Inflammatory macrophage treated with lipopolysaccharide for 4 hours (primary cell): ENCODE results near the gene PHOX2A.

Experiments
- DNase-seq: peaks from one replicate; pipeline ENCODE4 v3.0.0-alpha.2; 2020

PHOX2A gene

DNA sequence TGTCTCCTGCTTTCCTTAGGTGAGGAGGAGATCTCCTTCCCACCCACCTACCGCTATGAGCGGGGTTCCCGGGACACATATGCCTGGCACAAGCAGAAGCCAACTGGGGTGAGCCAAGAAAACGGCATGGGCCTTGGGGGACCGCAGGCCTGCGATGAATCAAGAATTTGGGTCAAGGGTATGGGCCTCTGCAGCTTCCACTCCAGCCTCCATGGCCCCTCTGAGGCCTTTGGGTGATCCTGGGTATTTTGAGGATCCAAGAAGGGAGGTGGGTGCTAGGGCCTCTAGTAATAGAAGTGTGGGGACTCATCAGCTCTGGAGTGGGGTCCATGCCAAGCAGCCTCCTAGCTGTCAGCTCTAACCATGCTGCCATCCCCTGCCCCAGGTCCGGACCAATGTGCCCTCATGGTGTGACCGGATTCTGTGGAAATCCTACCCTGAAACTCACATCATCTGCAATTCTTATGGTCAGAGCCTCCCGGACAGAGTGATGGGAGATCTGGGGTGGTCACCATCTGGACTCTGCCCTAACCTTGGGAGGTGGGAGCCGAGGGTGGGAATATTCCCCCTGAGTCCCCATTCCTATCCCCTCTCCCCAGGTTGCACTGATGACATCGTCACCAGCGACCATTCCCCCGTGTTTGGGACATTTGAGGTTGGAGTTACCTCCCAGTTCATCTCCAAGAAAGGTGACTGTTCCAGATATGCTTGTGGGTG lies 10.8 kb downstream of the PHOX2A start:
- no peak for DNase-seq

- DNase-seq, result no peak
Observed at GRCh38 chr11:72232260-72233055, 11.5 kb downstream of the PHOX2A start.

- no peak for DNase-seq
Observed at GRCh38 chr11:72231396-72232259, 12.3 kb downstream of the PHOX2A start.

GRCh38 chr11:72230764-72231365 lies 13.1 kb downstream of the PHOX2A start:
- no peak for DNase-seq

GRCh38 chr11:72229925-72230763 lies 13.8 kb downstream of the PHOX2A start:
- DNase-seq, result no peak

DNA sequence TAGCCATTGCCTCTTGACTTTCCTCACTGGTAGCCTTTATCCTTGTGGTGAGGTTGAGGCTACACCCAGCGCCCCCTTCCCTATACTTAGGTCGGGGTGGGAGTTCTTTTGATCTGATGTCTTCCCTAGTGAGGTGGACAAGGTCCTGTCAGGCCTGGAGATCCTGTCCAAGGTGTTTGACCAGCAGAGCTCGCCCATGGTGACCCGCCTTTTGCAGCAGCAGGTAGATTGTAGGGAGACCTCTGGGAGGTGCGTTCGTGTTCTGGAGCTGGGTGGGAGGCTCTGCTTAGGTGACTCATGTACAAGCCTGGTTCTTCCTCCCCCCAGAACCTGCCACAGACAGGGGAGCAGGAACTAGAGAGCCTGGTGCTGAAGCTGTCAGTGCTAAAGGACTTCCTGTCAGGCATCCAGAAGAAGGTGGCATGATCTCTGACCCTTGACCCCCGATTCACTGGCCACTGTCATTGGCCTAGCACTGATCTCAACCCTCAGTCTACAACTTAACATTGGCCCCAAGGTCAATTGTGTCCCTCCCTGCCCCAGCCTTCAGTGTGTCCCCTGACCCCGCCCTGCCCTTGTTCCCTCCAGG lies 14.5 kb downstream of the PHOX2A start:
- DNase-seq, result no peak

- no peak for DNase-seq
Observed at GRCh38 chr11:72228844-72229231, 15.1 kb downstream of the PHOX2A start.

DNA sequence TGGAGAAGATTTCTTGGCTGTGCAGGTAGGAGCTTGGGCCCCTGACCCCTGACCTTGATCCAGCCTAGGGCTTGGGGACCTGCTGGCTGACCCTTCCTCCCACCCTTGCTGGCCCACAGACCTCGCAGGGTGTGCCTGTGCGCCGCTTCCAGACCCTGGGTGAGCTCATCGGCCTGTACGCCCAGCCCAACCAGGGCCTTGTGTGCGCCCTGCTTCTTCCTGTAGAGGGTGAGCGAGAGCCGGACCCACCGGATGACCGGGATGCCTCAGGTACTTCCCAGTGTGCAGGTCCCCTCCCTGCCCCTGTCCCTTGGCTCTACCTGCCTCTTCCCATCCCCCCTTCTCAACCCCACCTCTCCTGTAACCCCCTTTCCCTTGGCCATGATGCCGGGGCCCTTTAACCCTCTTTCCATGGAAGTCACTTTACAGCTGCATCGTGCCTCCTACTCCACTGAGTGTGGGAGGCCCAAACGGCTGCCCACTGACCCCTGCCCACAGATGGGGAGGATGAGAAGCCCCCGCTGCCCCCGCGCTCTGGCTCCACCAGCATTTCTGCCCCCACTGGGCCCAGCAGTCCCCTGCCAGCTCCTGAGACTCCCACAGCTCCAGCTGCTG lies 15.6 kb downstream of the PHOX2A start:
- DNase-seq, result no peak

DNA sequence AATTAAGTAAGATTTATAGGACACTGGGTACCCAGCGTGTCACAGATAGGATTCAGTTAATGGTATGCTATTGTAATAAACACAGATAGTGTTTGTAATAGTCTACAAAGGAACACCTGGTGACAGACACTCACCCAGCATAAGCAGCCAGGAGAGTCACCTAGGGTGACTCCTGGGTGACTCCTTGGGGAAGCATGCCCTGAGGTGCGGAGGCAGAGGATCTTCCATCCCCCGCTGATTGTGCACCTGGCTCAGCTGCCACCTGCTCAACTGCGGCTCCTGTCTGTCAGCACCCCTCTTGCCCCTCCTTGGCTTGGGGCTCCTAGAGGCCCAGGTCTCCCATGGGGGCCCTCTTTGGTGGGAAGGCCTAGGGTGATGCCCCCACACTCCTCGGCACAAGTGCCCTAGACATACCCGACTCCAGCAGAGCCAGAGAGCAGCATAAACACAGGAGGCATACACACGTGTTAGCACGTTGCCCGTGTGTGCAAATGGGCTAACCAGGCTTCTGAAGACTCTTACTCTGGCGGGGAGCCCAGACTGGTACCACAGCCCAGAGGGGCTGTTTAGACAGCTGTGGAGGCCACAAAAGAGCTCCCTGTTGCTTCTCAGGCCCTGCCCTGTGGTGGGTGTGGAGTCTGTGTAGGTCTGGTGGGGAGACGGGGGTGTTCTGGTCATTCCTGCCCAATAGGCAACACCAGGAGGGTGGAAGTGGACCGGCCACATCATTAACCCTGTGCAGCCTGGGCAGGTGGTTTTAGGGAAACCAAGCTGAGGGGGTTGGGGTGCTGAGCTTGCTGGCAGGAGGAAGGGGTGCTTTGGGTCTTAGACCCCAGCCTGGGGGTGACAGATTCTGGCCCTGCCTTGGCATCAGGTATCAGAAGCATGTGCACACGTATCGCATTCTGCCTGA lies 16.4 kb downstream of the PHOX2A start:
- no peak for DNase-seq

DNA sequence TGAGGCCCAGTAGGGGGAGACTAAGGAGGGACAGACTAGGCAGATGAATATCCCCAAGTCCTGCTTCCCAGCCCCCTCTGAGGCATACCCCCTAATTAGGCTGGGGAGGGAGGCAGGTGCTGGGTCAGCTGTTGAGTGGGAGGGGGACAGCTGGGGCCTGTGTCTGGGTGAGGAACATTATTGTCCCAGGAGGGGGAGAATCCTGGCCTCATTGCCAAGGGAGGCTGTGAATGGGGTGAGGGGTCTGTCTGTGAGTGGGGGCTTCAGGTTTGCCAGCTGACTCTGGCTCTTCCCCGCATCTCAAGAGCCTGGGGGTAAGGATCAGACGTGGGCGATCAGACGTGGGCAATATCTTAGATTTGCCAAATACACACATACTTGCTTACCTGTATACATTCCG lies 17.3 kb downstream of the PHOX2A start:
- DNase-seq, result no peak

DNA sequence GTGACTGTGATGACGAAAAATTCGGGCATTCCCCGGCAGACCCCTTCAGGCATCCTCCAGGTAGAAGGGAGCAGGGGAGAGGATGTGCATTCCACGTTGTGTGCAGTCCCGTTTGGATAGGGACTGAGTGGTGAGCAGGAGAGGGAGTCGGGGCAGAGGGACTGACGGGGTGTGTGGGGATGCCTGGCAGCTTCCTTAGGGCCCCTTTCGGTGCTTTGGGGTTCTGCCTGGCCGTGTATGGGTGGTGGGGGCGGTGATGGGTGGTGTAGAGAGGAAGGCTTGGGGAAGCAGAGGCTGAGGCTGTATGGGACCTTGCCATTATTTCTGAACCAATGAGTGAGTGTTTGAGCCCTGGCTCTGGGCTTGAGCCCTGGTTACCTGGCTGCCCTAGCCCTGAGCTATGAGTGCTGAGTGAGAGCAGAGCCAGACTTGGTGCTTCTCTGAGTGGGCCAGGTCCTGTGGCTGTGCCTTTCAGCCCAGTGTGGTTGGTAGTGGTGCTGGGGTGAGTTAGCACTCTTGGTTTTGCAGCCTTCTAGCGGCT lies 18.5 kb downstream of the PHOX2A start:
- no peak for DNase-seq

DNA sequence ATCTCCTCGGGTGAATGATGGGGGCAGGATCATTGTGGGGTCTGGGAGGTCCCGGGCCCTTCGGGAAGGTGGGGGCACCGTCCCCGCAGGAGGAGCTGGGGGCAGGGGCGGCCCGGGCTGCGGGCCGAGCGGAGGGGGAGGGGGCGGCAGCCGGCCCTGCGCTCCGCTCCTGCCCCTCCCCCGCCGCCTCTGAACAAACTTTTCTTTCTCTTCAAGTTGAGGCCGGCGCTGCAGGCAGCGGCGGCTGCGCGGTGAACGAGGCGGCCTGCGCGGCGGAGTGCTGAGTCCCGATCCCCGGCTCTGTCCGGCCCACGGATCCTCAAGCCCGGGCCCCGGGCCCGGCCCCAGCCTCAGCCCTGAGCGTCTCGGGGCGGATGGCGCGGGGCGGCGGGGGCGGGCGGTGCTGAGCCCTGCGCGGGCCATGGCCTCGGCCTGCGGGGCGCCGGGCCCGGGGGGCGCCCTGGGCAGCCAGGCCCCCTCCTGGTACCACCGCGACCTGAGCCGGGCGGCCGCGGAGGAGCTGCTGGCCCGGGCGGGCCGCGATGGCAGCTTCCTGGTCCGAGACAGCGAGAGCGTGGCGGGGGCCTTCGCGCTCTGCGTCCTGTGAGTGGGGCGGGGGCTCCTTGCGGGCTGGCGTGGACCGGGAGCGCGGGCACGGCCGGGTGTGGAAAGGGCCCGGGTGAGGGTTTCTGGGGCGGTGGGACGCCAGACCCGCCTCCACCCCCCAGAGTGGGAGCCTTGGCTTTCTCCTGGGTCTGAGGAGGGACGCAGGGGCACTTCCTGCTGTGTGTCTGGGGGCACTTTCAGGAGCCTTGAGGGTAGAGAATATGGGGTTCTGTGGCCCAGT lies 19.2 kb downstream of the PHOX2A start, which contains the start of gene INPPL1:
Gene INPPL1, plus strand, starts transcription at position 204 of the 847 bp plus-strand sequence. Its CDS starts 218 bp downstream, at position 422.
- DNase-seq, result peak; percentile 39

DNA sequence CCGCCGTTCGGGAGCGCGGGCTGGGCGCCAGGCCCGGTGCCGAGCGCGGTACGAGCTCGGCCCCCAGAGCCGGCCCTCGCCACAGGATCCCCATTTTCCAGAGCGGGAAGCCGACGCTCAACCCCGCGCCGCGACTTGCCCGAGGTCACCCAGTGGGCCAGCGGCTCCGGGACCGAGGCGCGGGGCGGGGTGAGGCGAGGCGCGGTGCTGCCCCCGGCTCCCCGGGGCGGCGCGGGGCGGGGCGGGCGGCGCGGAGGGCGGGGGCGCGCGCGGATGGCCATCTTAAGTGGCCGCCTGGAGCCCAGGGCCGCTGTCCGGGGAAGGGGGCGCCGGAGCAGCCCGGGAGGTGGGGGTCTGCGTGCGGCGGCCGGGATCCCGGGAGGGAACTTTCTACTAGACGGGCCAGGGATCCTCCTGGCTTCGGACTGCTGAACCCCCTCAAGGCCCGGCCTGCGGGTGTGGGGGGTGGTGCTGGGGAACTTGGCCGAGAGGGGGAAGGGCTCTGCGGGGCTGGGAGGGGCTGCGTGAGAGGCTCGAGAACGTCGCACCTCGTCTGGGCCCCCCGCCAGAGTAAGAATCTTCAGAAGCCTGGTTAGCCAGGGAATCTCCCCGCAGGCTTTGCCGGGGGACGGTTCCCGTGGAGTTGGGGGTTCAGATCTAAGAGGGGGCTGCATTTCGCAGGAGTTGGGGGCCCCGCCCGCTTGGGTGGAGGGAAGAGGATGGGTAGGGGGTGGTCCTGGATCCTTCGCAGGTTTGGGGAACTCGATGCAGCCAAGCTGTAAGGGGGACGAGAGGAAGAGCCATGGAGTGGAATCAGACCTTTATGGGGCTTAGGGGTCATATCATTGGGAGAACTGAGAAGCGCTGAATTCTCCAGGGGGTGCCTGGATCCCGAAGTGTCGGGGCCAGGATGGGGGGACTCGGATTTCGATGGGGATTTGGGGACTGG lies 20.1 kb downstream of the PHOX2A start:
- peak; percentile 60 for DNase-seq

- DNase-seq, result peak; percentile 84
Observed at GRCh38 chr11:72222907-72223614, 20.9 kb downstream of the PHOX2A start.

DNA sequence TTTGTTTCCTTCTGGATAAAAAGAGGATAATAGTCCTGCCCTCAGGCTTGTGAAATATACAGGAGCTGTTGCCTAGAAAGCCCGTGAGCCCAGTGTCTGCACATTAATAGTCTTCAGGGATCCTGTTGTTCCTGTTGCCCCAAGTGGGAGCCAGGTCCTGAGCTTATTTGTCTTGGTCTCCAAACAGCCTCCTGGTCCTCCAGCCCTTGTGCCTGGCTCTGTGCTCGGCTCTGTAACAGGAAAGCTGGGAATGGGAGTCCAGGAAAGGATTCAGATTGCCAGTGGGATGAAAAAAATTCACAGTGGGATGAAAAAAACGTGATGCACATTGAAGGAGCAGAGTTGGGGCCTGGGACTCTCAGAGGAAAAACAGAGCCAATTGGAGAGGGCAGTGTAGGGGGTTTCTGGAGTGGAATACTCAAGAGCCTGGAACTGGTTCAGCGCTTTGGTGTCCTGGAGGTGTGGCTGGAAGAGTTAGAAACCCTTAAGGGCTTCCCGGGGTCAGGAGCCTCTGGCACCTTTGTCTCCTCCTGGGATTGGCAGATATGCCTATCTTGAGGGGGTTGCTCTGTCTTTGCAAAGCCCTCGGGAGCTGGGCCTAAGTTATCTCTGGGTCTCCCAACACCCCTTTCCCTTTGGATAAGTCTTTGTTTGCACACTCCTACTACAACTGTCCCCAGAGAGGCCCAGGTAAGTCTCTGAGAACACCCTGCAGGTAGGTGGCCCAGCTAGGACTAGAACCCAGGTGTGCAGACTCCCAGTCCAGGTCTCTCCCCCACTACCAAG lies 21.7 kb downstream of the PHOX2A start:
- DNase-seq, result peak; percentile 30
